Measurements from ENCODE around the gene SMYD3.
"Not testable (repeated sequence)": the region's sequence is repeated elsewhere in the genome, so short reads cannot be mapped to it uniquely, and the experiment has no call there.

Gene SMYD3

GRCh38 chr1:245751726-245752470, 755.2 kb downstream of the SMYD3 start:
- DNase-seq = no peak

DNA sequence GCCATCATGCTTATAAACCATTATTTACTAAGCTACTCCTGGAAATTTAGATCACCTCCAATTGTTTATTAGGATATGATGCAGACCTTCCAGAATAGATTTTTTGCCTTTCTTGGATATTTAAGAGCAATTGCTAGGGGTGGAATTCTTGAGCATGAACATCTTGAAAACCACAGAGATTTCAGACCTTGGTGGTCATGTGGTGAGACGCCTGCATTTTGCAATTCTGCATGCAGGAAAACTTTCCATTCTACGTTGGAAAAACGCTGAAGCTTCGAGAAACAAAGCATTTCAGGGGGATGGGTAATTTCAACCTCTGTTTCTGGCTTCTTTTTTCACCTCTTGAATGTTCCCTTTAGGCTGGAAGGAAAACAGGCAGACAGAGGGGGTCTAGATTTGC, 756.0 kb downstream of the SMYD3 start:
- DNase-seq = no peak

- no peak for DNase-seq
Measured at GRCh38 chr1:245750261-245750660, 756.8 kb downstream of the SMYD3 start.

- DNase-seq = no peak
Measured at GRCh38 chr1:245749053-245749452, 758.0 kb downstream of the SMYD3 start.

- DNase-seq = no peak
Measured at GRCh38 chr1:245748646-245749045, 758.4 kb downstream of the SMYD3 start.

DNA sequence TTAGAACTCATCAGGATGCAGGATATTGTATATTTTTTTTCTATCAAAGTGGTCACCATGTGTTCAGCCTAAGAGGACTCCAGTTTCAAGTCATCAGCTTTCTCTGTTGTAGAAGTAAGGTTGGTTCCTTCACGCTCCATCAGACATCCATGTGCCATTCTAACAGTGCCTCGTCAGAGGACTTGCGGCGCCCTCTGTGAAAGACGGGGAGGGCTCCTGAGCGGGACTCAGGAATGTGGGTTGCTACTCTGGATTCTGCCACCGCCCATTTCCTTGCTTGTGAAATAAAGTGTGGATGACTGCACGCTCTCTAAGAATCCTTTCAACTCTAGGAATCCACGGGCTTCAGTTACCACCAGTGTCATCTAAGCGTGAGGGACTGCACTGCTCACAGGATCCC, 758.8 kb downstream of the SMYD3 start:
- no peak for DNase-seq

- no peak for DNase-seq
Measured at GRCh38 chr1:245742896-245743295, 764.2 kb downstream of the SMYD3 start.

- DNase-seq = not testable (repeated sequence)
Measured at GRCh38 chr1:245740336-245740735, 766.7 kb downstream of the SMYD3 start.

DNA sequence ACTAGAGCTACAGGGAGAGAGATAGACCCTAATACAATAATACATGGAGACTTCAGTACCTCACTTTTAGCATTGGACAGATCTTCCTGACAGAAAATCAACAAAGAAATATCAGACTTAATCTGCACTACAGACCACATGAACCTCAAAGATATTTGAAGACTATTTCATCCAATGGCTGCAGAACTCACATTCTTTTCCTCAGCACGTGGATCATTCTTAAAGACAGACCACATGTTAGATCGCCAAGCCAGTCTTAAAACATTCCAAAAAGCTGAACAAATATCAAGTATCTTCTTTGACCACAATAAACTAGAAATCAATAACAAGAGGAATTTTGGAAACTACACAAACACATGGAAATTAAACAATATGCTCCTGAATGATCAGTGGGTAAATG, 776.3 kb downstream of the SMYD3 start:
- DNase-seq = no peak

DNA sequence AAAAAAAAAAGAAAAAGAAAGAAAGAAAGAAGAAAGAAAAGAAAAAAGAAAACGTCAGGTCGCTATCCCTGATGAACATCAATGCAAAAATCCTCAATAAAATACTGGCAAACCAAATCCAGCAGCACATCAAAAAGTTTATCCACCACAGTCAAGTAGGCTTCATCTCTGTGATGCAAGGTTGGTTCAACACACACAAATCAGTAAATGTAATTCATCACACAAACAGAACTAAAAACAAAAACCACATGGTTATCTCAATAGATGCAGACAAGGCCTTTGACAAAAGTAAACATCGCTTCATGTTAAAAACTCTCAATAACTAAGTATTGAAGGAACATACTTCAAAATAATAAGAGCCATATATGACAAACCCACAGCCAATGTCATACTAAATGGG, 779.0 kb downstream of the SMYD3 start:
- DNase-seq = not testable (repeated sequence)

DNA sequence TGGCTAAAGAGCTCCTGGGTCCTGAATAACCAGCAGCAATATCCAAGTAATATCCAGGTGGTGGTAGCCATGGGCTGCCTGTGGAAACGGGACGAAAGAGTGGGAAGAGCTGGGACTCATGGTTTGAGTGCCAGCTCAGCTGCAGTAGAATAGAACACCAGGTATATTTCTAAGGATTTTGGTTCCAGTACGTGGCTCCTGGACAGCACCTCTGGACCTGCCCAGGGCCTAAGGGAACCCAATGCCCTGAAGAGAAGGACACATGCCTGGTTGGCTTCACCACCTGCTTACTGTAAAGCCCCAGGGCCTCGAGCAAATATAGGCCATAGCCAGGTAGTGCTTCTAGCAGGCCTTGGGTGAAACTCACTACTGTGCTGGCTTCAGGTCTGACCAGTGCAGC, 785.6 kb downstream of the SMYD3 start:
- DNase-seq = no peak

DNA sequence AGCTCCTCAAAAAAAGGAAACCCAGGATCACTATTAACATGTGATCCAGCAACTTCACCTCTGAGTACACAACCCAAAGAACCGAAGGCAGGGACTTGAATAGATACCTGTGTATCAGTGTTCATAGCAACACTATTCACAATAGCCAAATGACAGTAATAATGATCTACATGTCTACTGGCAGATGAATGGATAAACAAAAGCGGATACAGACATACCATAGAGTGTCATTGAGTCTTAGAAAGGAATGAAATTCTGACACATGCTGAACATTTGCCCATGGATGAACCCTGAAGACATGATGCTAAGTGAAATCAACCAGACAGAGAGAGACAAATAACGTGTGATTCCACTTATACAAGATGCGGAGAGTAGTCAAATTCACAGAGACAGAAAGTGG, 788.1 kb downstream of the SMYD3 start:
- DNase-seq = no peak

GRCh38 chr1:245718123-245718522, 789.0 kb downstream of the SMYD3 start:
- no peak for DNase-seq

GRCh38 chr1:245717611-245718010, 789.5 kb downstream of the SMYD3 start:
- no peak for DNase-seq

DNA sequence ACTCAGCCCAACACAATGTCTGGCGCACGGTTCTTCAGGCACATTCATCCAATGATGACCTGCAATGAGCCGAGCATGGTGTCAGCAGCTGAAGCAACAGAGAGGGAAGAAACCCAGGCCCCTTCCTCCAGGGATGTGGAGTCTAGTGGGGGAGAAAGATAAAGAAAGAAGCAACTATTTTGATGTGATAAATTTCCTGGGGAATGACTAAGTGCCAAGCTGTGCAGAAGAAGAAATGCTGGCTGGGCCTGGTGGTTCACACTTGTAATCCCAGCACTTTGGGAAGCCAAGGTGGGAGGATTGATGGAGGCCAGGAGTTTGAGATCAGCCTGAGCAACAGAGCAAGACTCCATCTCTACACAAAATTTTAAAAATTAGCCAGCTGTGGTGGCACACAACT, 790.5 kb downstream of the SMYD3 start:
- DNase-seq = no peak

DNA sequence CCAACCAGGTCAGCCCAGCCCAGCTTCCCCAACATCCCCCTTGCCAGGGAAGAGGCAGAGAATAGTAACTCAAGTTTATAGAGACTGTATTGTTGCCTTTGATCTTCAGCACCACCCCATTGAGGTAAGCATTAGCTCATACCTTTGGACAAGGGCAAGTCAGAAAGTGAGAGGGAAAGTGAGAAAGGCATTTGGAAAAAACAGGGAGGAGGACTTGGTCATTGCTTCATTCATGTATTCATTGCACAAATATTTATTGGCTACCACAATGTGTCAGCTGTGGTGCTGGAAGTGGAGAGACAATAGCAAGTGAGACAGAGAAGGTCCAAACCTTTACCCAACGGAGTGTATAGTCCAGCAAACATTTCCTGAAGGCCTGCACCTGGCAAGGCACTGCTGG, 791.1 kb downstream of the SMYD3 start:
- no peak for DNase-seq

DNA sequence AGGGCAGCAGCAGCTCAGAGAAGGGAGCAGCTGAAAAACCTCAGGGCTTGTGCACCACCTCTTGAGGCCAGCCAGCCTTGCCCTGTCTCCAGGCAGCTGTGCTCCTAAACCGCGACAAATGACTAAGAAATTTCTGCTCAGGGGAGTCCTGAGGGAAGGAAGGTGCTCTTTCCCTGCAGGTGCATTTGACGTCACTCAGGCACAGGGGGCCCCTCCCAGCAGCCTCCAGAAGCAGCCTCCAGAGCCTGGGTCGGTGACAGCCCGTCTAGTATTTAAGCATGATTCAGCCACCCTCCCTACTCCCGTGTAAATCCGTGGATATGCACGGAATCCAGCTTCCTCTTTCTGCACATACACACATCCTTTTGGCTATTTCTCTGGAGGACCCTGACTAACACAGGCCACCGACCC, 791.8 kb downstream of the SMYD3 start:
- DNase-seq = peak in 3 of 4 experiments; percentile 2 to 6 (median 4)

GRCh38 chr1:245714027-245714426, 793.1 kb downstream of the SMYD3 start:
- DNase-seq = not testable (repeated sequence)

GRCh38 chr1:245710961-245711903, 795.8 kb downstream of the SMYD3 start:
- DNase-seq = peak in 2 of 4 experiments; percentile 12 to 16

- no peak for DNase-seq
Measured at GRCh38 chr1:245707941-245708340, 799.1 kb downstream of the SMYD3 start.

- no peak for DNase-seq
Measured at GRCh38 chr1:245704765-245705164, 802.3 kb downstream of the SMYD3 start.

- DNase-seq = no peak
Measured at GRCh38 chr1:245704341-245704740, 802.7 kb downstream of the SMYD3 start.

- DNase-seq = no peak
Measured at GRCh38 chr1:245702346-245702745, 804.7 kb downstream of the SMYD3 start.

DNA sequence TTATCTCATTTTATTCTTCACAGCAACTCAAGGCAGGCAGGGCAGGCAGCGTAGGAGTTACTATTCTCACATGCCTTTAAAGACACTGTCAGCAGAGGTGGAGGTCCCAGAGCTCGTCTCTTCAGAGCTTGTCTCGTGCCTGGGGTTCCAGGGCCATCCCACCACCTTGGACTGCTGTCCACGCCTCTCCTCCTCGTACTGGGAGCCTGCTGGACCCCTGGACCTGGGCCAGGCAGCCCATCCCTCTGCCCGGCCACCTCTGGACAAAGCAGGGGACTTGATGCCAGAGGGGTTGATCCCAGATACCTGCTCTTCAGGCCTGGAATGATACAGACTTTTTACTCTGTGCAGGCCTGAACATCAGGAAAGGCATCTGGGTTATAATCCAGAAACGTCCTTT, 805.4 kb downstream of the SMYD3 start:
- DNase-seq = no peak
